Naive thymus-derived CD8-positive, alpha-beta T cell (primary cell): ENCODE measurements around the gene SERPINA12. TPM values are rescaled to one million over a fixed set of nuclear protein-coding genes. Genes with fewer than 3 reads are reported as not detected.
"Not testable (repeated sequence)": the region's sequence is repeated elsewhere in the genome, so short reads cannot be mapped to it uniquely, and the experiment has no call there.

ENCODE experiments used
- ATAC-seq, 2 donors: fragments of 150-1000 bp; cut with Tn5 transposase in 1 of 2; sonication (Bioruptor Pico), chemical (Tn5 transposase) in 1 of 2; 1 replicate in 1 of 2; 2 replicates in 1 of 2; pipeline ENCODE4 v1.10.0; 2021; ENCODE audit warnings: mild to moderate bottlenecking in 2 of 2, moderate library complexity in 2 of 2
- POLR2A ChIA-PET: fragments of 350-600 bp; sonication (Branson Sonifier 250); formaldehyde crosslinking; loops from one replicate; lab custom pipeline; 2021; ENCODE audit warnings: antibody characterized with exemption; lab: Charles Lee
- DNase-seq, 10 donors: peaks; one replicate each; pipeline versions ENCODE4 v3.0.0 to v3.0.0-alpha.2; 2020 to 2022
- H3K27ac Mint-ChIP-seq, 10 donors: one replicate each; pipeline ENCODE4 v1.8.0; 2020 to 2022; ENCODE audit warnings: mild to moderate bottlenecking in 10 of 10, mixed read lengths in 10 of 10, moderate library complexity in 4 of 10, inconsistent platforms in 1 of 10
- H3K27me3 Mint-ChIP-seq, 5 donors: one replicate each; pipeline ENCODE4 v1.8.0; 2021 to 2022; ENCODE audit warnings: mixed read lengths in 5 of 5
- H3K36me3 Mint-ChIP-seq, 3 donors: one replicate each; pipeline ENCODE4 v1.8.0; 2020 to 2022; ENCODE audit warnings: mixed read lengths in 3 of 3, mild to moderate bottlenecking in 2 of 3, inconsistent platforms in 1 of 3
- H3K4me1 Mint-ChIP-seq, 4 donors: one replicate each; pipeline ENCODE4 v1.8.0; 2021 to 2022; ENCODE audit warnings: mixed read lengths in 4 of 4
- H3K4me3 Mint-ChIP-seq, 10 donors: one replicate each; pipeline ENCODE4 v1.8.0; 2020 to 2022; ENCODE audit warnings: mild to moderate bottlenecking in 10 of 10, mixed read lengths in 10 of 10, moderate library complexity in 6 of 10, inconsistent platforms in 1 of 10
- H3K9me3 Mint-ChIP-seq, 9 donors: one replicate each; pipeline ENCODE4 v1.8.0; 2020 to 2022; ENCODE audit warnings: mixed read lengths in 9 of 9, mild to moderate bottlenecking in 3 of 9, inconsistent platforms in 1 of 9, moderate library complexity in 1 of 9
- polyA plus RNA-seq, 3 donors: library from polyadenylated mRNA; unstranded; fragments of 300-500 nt; fragmentation: Illumina TruSeq; gene quantifications; one replicate each; pipeline ENCODE4 v1.2.3, GENCODE V29; 2021
- total RNA-seq, 8 experiments: library from RNA in 2 of 8; stranded (reverse) in 2 of 8; gene quantifications; one replicate each; pipeline ENCODE4 v1.2.3 and lab custom pipeline; 2021 to 2026

Gene SERPINA12
- total and polyA plus RNA-seq, 5 experiments from 2014 or later: not detected

GRCh38 chr14:94524093-94524492 is 14.8 kb upstream of the SERPINA12 start:
- H3K36me3 Mint-ChIP-seq: no peaks in the 10 kb centered on the region
- H3K4me1 Mint-ChIP-seq: no peaks in the 10 kb centered on the region
- ATAC-seq: no peak
- H3K9me3 Mint-ChIP-seq: peaks cover 0 to 20% (median 3%) of the 10 kb centered on the region in 9 donors
- no peak overlapping the region for H3K27ac Mint-ChIP-seq
- H3K4me3 Mint-ChIP-seq: no peak overlapping the region
- peaks cover 25 to 48% (median 31%) of the 10 kb centered on the region in 5 donors for H3K27me3 Mint-ChIP-seq
- POLR2A ChIA-PET: no interaction called here
- no peak for DNase-seq

- POLR2A ChIA-PET: no interaction called here
- H3K27ac Mint-ChIP-seq: no peak overlapping the region
- H3K4me3 Mint-ChIP-seq: no peak overlapping the region
- ATAC-seq: no peak
- no peaks in the 10 kb centered on the region for H3K36me3 Mint-ChIP-seq
- H3K9me3 Mint-ChIP-seq: peaks cover 0 to 24% (median 5%) of the 10 kb centered on the region in 9 donors
- no peak for DNase-seq
- peaks cover 25 to 48% (median 31%) of the 10 kb centered on the region in 5 donors for H3K27me3 Mint-ChIP-seq
- no peaks in the 10 kb centered on the region for H3K4me1 Mint-ChIP-seq
Observed at GRCh38 chr14:94523265-94523664, 14.0 kb upstream of the SERPINA12 start.

DNA sequence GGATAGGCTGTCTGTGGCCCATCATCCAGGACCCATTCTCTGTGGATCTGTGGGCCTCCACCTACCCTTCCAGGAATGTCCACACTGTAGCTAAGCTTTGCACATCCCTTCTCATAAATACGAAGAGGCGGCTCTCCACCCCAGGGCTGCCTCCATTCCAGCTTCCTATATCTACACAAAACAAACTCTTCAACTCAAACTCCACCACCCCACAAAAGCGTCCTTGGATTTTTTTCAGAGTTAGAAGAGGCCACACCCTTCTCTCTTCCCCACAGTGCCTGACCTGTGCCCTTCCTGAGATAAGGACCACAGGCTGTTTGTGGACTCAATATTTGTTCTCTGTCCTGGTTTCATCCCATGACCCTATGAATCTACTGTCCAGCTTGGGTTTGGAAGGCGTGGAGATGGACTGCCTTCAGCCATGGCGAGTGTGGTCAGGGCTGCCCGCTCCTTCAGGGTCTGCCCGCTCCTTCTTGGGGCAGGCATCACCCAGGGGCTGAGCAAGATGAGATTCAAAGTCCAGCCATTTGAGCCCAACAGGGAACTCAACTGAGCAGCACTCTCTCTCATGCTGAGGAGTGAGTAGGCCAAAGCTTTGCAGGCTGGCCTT is 13.0 kb upstream of the SERPINA12 start:
- peaks cover 23 to 41% (median 31%) of the 10 kb centered on the region in 5 donors for H3K27me3 Mint-ChIP-seq
- peaks cover 0 to 24% (median 5%) of the 10 kb centered on the region in 9 donors for H3K9me3 Mint-ChIP-seq
- POLR2A ChIA-PET: no interaction called here

GRCh38 chr14:94521375-94522114 is 12.3 kb upstream of the SERPINA12 start:
- ATAC-seq: no peak
- POLR2A ChIA-PET: no interaction called here
- peaks cover 0 to 20% (median 5%) of the 10 kb centered on the region in 9 donors for H3K9me3 Mint-ChIP-seq
- no peak overlapping the region for H3K27ac Mint-ChIP-seq
- H3K4me1 Mint-ChIP-seq: no peaks in the 10 kb centered on the region
- no peak for DNase-seq
- peaks cover 17 to 35% (median 26%) of the 10 kb centered on the region in 5 donors for H3K27me3 Mint-ChIP-seq
- no peaks in the 10 kb centered on the region for H3K36me3 Mint-ChIP-seq
- no peak overlapping the region for H3K4me3 Mint-ChIP-seq

More for the DNA sequence above, 13.0 kb upstream of the SERPINA12 start:
- Mint-ChIP-seq H3K4me1 (no peaks in the 10 kb centered on the region), H3K4me3 (no peak overlapping the region), H3K36me3 (no peaks in the 10 kb centered on the region), H3K27ac (no peak overlapping the region)
- no peak for DNase-seq
- ATAC-seq: no peak

DNA sequence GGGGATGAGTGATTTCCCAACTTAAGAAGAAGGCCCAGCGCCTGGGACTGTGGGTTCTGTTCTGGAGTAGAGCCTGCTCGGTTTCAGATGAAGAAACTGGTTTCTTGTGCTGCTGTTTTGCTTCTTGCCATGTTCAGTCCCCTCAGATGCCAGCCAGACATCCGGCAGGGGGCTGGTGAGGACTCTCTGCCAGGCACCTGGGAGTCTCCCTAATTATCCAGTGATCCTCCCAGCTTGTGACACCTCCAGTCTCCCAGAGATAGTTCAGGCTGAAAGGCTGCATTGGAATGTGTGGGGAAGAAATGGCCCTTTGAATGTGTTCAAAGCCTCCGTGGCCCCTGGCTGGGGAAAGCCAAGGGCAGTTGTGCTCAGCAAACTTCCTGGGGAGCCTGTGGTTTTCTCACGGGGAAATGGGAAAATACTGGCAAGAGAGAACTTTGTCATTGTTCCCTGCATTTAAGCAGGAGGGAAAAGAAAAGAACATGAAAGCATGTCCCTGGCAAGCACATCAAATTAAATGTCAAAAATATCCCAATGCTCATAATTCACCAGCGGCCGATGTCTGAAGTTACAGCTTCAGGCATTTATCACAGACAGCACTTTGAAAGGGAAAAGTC is 8.5 kb upstream of the SERPINA12 start:
- peaks cover 2 to 29% (median 17%) of the 10 kb centered on the region in 5 donors for H3K27me3 Mint-ChIP-seq
- H3K36me3 Mint-ChIP-seq: no peaks in the 10 kb centered on the region
- no peak for ATAC-seq
- DNase-seq: no peak
- peaks cover 0 to 20% (median 5%) of the 10 kb centered on the region in 9 donors for H3K9me3 Mint-ChIP-seq
- POLR2A ChIA-PET: no interaction called here
- H3K4me3 Mint-ChIP-seq: no peak overlapping the region
- no peaks in the 10 kb centered on the region for H3K4me1 Mint-ChIP-seq
- no peak overlapping the region for H3K27ac Mint-ChIP-seq

GRCh38 chr14:94517248-94517640 is 8.0 kb upstream of the SERPINA12 start:
- POLR2A ChIA-PET: no interaction called here

DNA sequence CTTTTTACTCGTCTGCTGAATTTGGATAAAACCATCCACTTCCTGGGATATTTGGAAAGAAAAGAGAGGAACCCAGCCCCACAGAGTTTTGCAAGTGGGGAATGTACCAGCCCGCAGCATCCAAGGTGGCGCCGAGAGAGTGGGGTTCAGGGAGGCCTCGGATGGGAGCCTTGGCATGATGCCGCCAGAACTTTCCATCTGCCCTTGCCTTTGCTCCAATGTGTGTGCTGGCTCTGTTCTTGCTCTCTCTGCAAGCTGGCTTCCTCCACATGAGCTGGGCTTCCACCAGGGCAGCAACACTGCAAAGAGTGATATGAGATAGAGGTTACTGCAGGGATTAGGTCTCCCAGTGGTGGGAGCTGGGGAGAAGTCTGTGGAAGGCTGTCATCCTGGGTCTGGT is 6.6 kb upstream of the SERPINA12 start:
- ATAC-seq (no peak), DNase-seq (no peak)
- no peak overlapping the region for H3K27ac Mint-ChIP-seq
- no peak overlapping the region for H3K4me3 Mint-ChIP-seq
- POLR2A ChIA-PET: no interaction called here
- H3K4me1 Mint-ChIP-seq: no peaks in the 10 kb centered on the region
- H3K9me3 Mint-ChIP-seq: peaks cover 0 to 20% (median 5%) of the 10 kb centered on the region in 9 donors
- H3K27me3 Mint-ChIP-seq: peaks cover 0 to 35% (median 12%) of the 10 kb centered on the region in 5 donors
- H3K36me3 Mint-ChIP-seq: no peaks in the 10 kb centered on the region

More at GRCh38 chr14:94517248-94517640, 8.0 kb upstream of the SERPINA12 start:
- no peaks in the 10 kb centered on the region for H3K36me3 Mint-ChIP-seq
- H3K4me3 Mint-ChIP-seq: no peak overlapping the region
- no peak for DNase-seq
- H3K9me3 Mint-ChIP-seq: peaks cover 0 to 20% (median 5%) of the 10 kb centered on the region in 9 donors
- H3K27ac Mint-ChIP-seq: no peak overlapping the region
- ATAC-seq: no peak
- peaks cover 2 to 35% (median 15%) of the 10 kb centered on the region in 5 donors for H3K27me3 Mint-ChIP-seq
- H3K4me1 Mint-ChIP-seq: no peaks in the 10 kb centered on the region

DNA sequence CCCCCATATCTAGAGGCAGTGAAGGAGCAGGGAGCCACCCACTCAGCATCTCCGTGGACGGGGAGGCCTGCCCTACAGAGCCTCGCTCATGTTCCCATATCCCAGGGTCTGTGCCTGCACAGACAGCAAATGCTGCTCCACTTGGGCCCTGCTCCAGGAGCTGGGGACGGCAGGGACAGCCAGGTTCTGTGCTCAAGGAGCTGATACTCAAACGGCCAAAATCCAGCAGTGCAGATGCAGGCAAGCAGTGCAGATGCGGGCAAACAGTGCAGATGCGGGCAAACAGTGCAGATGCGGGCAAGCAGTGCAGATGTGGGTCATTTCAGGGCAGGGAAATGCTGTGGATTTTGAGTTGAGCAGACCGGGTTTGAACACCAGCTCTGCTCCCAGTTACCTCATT is 6.2 kb upstream of the SERPINA12 start:
- Mint-ChIP-seq H3K9me3 (peaks cover 0 to 20% (median 5%) of the 10 kb centered on the region in 9 donors), H3K27me3 (peaks cover 0 to 35% (median 12%) of the 10 kb centered on the region in 5 donors), H3K36me3 (no peaks in the 10 kb centered on the region), H3K27ac (no peak overlapping the region), H3K4me1 (no peaks in the 10 kb centered on the region), H3K4me3 (no peak overlapping the region)
- POLR2A ChIA-PET: no interaction called here
- ATAC-seq (no peak), DNase-seq (no peak)

- no peak overlapping the region for H3K4me3 Mint-ChIP-seq
- H3K27ac Mint-ChIP-seq: no peak overlapping the region
- POLR2A ChIA-PET: no interaction called here
- ATAC-seq (no peak), DNase-seq (no peak)
- peaks cover 0 to 35% (median 14%) of the 10 kb centered on the region in 5 donors for H3K27me3 Mint-ChIP-seq
- H3K4me1 Mint-ChIP-seq: no peaks in the 10 kb centered on the region
- H3K9me3 Mint-ChIP-seq: peaks cover 0 to 10% (median 0%) of the 10 kb centered on the region in 9 donors
- H3K36me3 Mint-ChIP-seq: no peaks in the 10 kb centered on the region
Observed at GRCh38 chr14:94514351-94514750, 5.1 kb upstream of the SERPINA12 start.

DNA sequence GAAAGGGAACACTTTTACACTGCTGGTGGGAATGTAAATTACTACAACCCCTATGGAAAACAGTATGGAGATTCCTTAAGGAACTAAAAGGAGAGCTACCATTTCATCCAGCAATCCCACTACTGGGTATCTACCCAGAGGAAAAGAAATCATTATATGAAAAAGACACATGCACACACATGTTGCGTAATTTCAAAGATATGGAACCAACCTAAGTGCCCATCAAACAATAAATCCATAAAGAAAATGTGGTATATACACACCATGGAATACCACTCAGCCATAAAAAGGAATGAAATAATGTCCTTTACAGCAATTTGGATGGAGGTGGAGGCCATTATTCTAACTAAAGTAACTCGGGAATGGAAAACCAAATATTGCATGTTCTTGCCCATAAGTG is 1.2 kb upstream of the SERPINA12 start:
- H3K27ac Mint-ChIP-seq, H3K4me3 Mint-ChIP-seq, H3K9me3 Mint-ChIP-seq, H3K4me1 Mint-ChIP-seq, ATAC-seq, DNase-seq, H3K36me3 Mint-ChIP-seq, POLR2A ChIA-PET: not testable (repeated sequence)
- peaks cover 2 to 32% (median 15%) of the 10 kb centered on the region in 5 donors for H3K27me3 Mint-ChIP-seq

DNA sequence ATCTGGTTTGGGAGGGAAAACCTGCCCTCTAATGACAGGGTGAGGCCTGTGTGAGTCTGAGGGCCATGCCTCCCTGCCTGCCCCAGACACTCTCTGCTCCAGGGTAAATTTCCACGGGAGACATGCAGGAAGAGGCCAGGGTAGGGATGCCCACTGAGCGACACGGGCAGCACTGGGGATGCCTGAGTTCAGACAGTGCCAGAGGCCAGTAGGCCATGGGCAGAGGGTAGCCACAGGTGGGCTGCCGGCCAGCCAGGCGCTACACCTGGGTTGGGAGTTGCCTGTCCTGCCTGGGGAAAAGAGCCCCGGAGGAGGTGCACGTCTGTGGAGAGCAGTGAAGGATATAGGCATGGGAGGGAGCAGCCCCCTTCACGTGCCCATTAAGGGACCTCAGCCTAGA is 3.6 kb downstream of the SERPINA12 start:
- no peak for ATAC-seq
- Mint-ChIP-seq H3K4me3 (no peak overlapping the region), H3K27me3 (peaks cover 2 to 27% (median 15%) of the 10 kb centered on the region in 5 donors), H3K4me1 (no peaks in the 10 kb centered on the region), H3K36me3 (no peaks in the 10 kb centered on the region), H3K9me3 (peaks cover 0 to 2% (median 0%) of the 10 kb centered on the region in 9 donors), H3K27ac (no peak overlapping the region)
- no peak for DNase-seq
- POLR2A ChIA-PET: no interaction called here

DNA sequence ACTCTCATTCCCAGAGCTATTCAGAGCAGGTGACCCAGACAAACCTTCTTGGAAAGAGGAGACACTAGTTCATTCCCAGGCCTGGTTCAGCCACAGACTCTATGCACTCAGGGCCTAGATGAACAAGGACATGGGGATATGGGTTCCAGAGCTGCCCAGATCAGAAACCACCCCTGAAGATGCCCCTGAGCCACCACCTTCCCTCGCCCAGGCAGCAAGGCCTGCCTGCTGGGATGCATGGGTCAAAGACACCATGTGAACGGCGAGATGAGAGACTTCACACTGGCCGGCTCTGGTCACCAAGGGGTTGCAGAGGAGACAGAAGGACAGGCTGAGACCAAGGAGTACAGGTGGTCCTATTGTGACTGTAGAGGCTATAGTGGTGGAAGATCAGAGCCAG is 4.1 kb downstream of the SERPINA12 start:
- no peaks in the 10 kb centered on the region for H3K36me3 Mint-ChIP-seq
- no peak overlapping the region for H3K4me3 Mint-ChIP-seq
- H3K4me1 Mint-ChIP-seq: no peaks in the 10 kb centered on the region
- DNase-seq (no peak), ATAC-seq (no peak)
- POLR2A ChIA-PET: no interaction called here
- peaks cover 2 to 31% (median 18%) of the 10 kb centered on the region in 5 donors for H3K27me3 Mint-ChIP-seq
- H3K9me3 Mint-ChIP-seq: peaks cover 0 to 2% (median 0%) of the 10 kb centered on the region in 9 donors
- H3K27ac Mint-ChIP-seq: no peak overlapping the region
